HepG2 (cell line): Measurements from ENCODE around the gene CUEDC2. TPM values are rescaled to one million over a fixed set of nuclear protein-coding genes. Genes with fewer than 3 reads are reported as not detected.

Experiments used
- ATAC-seq: fragments of 200-7000 bp; cut with Tn5 transposase; 3 replicates; pipeline ENCODE4 v1.9.1; 2020; ENCODE audit warnings: mild to moderate bottlenecking, moderate library complexity
- BruUV-seq: library from RNA; stranded (reverse); fragments of 400-500 nt; replicated peaks from 2 replicates; lab custom pipeline; 2021; lab: Mats Ljungman, UMichigan
- CTCF ChIA-PET: fragments of 300-600 bp; formaldehyde crosslinking; extraction: SDS; loops from one replicate; lab custom pipeline; 2021; ENCODE audit warnings: low total read pairs, inconsistent platforms, low intra/inter-chr PET ratio; lab: Yijun Ruan, JAX
- POLR2A ChIA-PET: fragments of 350-600 bp; sonication (Branson Sonifier 250); formaldehyde crosslinking; loops from one replicate; lab custom pipeline; 2020; ENCODE audit warnings: antibody characterized with exemption, inconsistent platforms; lab: Yijun Ruan, JAX
- DNase-seq: peaks from one replicate; pipeline ENCODE4 v3.0.0-alpha.2; 2015; ENCODE audit warnings: low spot score
- FAIRE-seq: peaks from 3 replicates; lab custom pipeline; 2011; peaks lifted over from hg19 to GRCh38; lab: Jason Lieb, UNC
- H2AFZ ChIP-seq: one replicate; pipeline ENCODE4 v1.6.1; 2011; ENCODE audit warnings: low read length, inconsistent platforms
- H3K27ac ChIP-seq: fragments of 300-600 bp; 3 replicates; pipeline ENCODE4 v1.8.0; 2011; ENCODE audit warnings: mixed run types, mild to moderate bottlenecking, mixed read lengths, low read length, inconsistent platforms; ENCODE audit not compliant: insufficient read depth; ENCODE audit errors: extremely low read length
- H3K27me3 ChIP-seq, 2 experiments: fragments of 200-600 bp in 1 of 2; 2 replicates in 1 of 2; 3 replicates in 1 of 2; pipeline versions ENCODE4 v1.6.0 to v1.8.0; 2011; ENCODE audit warnings: low read length in 2 of 2, mild to moderate bottlenecking in 2 of 2, moderate library complexity in 2 of 2, inconsistent platforms in 1 of 2; ENCODE audit not compliant: insufficient read depth in 2 of 2, control insufficient read depth in 1 of 2
- H3K36me3 ChIP-seq, 2 experiments: fragments of 200-600 bp in 1 of 2; replicated peaks in 1 of 2; 2 replicates in 1 of 2; 3 replicates in 1 of 2; pipeline versions ENCODE4 v1.5.1 to v1.8.0; 2011; ENCODE audit warnings: low read length in 2 of 2, inconsistent platforms in 1 of 2; ENCODE audit not compliant: insufficient read depth in 2 of 2, control insufficient read depth in 1 of 2
- H3K4me1 ChIP-seq: 2 replicates; pipeline ENCODE4 v1.5.1; 2012; ENCODE audit warnings: low read length, inconsistent platforms; ENCODE audit not compliant: insufficient read depth
- H3K4me2 ChIP-seq: 2 replicates; pipeline ENCODE4 v1.6.0; 2011; ENCODE audit warnings: low read depth, low read length, inconsistent platforms
- H3K4me3 ChIP-seq, 3 experiments: fragments of 200-600 bp in 1 of 3; sonication (generic), shearing (Covaris generic) in 1 of 3; replicated peaks in 1 of 3; 2 replicates each; pipeline ENCODE4 v1.5.1; 2011 to 2016; ENCODE audit warnings: low read length in 3 of 3, inconsistent platforms in 2 of 3, low read depth in 2 of 3, mild to moderate bottlenecking in 2 of 3, control low read depth in 1 of 3, mixed read lengths in 1 of 3; ENCODE audit not compliant: insufficient read depth in 1 of 3
- H3K79me2 ChIP-seq: one replicate; pipeline ENCODE4 v1.6.1; 2011; ENCODE audit warnings: low read length, inconsistent platforms; ENCODE audit not compliant: insufficient read depth
- H3K9ac ChIP-seq: 2 replicates; pipeline ENCODE4 v1.6.0; 2011; ENCODE audit warnings: mild to moderate bottlenecking, low read depth, low read length, inconsistent platforms; ENCODE audit not compliant: insufficient read depth
- H3K9me3 ChIP-seq: 2 replicates; pipeline ENCODE4 v1.5.1; 2012; ENCODE audit warnings: mild to moderate bottlenecking, low read length
- H4K20me1 ChIP-seq: 2 replicates; pipeline ENCODE4 v1.6.0; 2011; ENCODE audit warnings: inconsistent platforms, mild to moderate bottlenecking, low read length, moderate library complexity; ENCODE audit not compliant: insufficient read depth
- FOXP4 ChIP-seq: sonication (generic); formaldehyde crosslinking; IDR thresholded peaks from 2 replicates; pipeline ENCODE4 v1.4.0; 2020; ENCODE audit warnings: missing genetic modification reagents
- GPN1 ChIP-seq: sonication (generic); formaldehyde crosslinking; IDR thresholded peaks from 2 replicates; pipeline ENCODE4 v1.5.1; 2020; ENCODE audit warnings: missing genetic modification reagents, borderline replicate concordance
- HBP1 ChIP-seq: IDR thresholded peaks from 2 replicates; pipeline ENCODE4 v1.6.1; 2016; ENCODE audit warnings: low read depth, control low read depth
- KDM5A ChIP-seq: fragments of 200-600 bp; sonication (generic); IDR thresholded peaks from 2 replicates; pipeline ENCODE4 v1.7.0; 2018; ENCODE audit warnings: antibody characterized with exemption, mild to moderate bottlenecking, low read length, borderline replicate concordance
- PLRG1 ChIP-seq: fragments of 450-650 bp; conservative IDR thresholded peaks from 2 replicates; pipeline ENCODE4 v1.6.1; 2016
- USF2 ChIP-seq, 2 experiments: sonication (generic) in 1 of 2; formaldehyde crosslinking in 1 of 2; IDR thresholded peaks; 2 replicates each; pipeline versions ENCODE4 v1.5.1 to v1.6.1; 2011 to 2020; ENCODE audit warnings: borderline replicate concordance in 1 of 2, low read depth in 1 of 2, low read length in 1 of 2, mild to moderate bottlenecking in 1 of 2, missing genetic modification reagents in 1 of 2, moderate library complexity in 1 of 2
- ZGPAT ChIP-seq: IDR thresholded peaks from 2 replicates; pipeline ENCODE4 v1.6.1; 2016; ENCODE audit warnings: mild to moderate bottlenecking
- ZMAT3 ChIP-seq: sonication (generic); formaldehyde crosslinking; conservative IDR thresholded peaks from 2 replicates; pipeline ENCODE4 v1.7.0; 2021; ENCODE audit warnings: missing genetic modification reagents
- ZNF350 ChIP-seq: sonication (generic); formaldehyde crosslinking; IDR thresholded peaks from 2 replicates; pipeline ENCODE4 v1.4.0; 2020; ENCODE audit warnings: mild to moderate bottlenecking, low read depth, missing genetic modification reagents, borderline replicate concordance
- ZNF605 ChIP-seq: sonication (generic); formaldehyde crosslinking; IDR thresholded peaks from 2 replicates; pipeline ENCODE4 v1.8.0; 2022; ENCODE audit warnings: mild to moderate bottlenecking, missing genetic modification reagents
- ZNF652 ChIP-seq: IDR thresholded peaks from 2 replicates; pipeline ENCODE4 v1.6.1; 2016; ENCODE audit warnings: low read depth, borderline replicate concordance
- ZNF776 ChIP-seq: sonication (generic); formaldehyde crosslinking; IDR thresholded peaks from 2 replicates; pipeline ENCODE4 v1.4.0; 2020; ENCODE audit warnings: mild to moderate bottlenecking, missing genetic modification reagents
- ZNF878 ChIP-seq: sonication (generic); formaldehyde crosslinking; IDR thresholded peaks from 2 replicates; pipeline ENCODE4 v1.8.1; 2023; ENCODE audit warnings: mild to moderate bottlenecking, missing genetic modification reagents, moderate library complexity
- WGBS: methylation state at CpG from one replicate; pipeline ENCODE4 v1.1.6; 2017; ENCODE audit warnings: low lambda C conversion rate; 5-methylcytosine and 5-hydroxymethylcytosine counted together
- in situ Hi-C: cut with HindIII; loops from 2 replicates; pipeline ENCODE4 v1.10.0; 2017; ENCODE audit warnings: low pct_unique_long_range_greater_than_20kb; ENCODE audit not compliant: extremely low pct_ligation_motif_present
- intact Hi-C: fragments of 100-400 bp; cut with micrococcal nuclease; formaldehyde crosslinking; loops from one replicate; pipeline ENCODE4 v1.10.0; 2022; ENCODE audit not compliant: unreplicated experiment
- polyA plus RNA-seq, 8 experiments: library from polyadenylated mRNA; depleted of rRNA in 3 of 8; stranded (reverse) in 7 of 8; unstranded in 1 of 8; fragments of >200 nt; fragmentation: Illumina TruSeq in 4 of 8; extraction: Trizol in 4 of 8; gene quantifications; 2 replicates each; pipeline versions ENCODE4 v1.2.1 to v1.2.3, GENCODE V29; 2011 to 2016; ENCODE audit warnings: low read depth in 4 of 8, missing spikeins in 1 of 8, mixed read lengths in 1 of 8; ENCODE audit not compliant: insufficient read depth in 1 of 8
- total RNA-seq, 5 experiments: library from RNA; depleted of rRNA; stranded (reverse); fragments of >200 nt; fragmentation: Illumina TruSeq; extraction: Trizol; gene quantifications; 2 replicates each; pipeline ENCODE4 v1.2.3, GENCODE V29; 2016; ENCODE audit warnings: low read depth in 1 of 5

The CUEDC2 gene
- total and polyA plus RNA-seq, 2 of the 13 experiments (the other 11 are each of a cell fraction or from before 2014, with no cell fraction given) = 13.1 to 18.4 TPM

GRCh38 chr10:102449321-102450123 lies 17.1 kb upstream of the CUEDC2 start:
- WGBS = 5% methylated on average over 30 of the region's 30 CpGs
- no peaks in the 10 kb centered on the region for H3K9me3 ChIP-seq
- no peaks in the 10 kb centered on the region; a peak in 1 of 5 replicates for H3K27me3 ChIP-seq
- DNase-seq (peak; percentile 76), ATAC-seq (peak; percentile 80), FAIRE-seq (peak; percentile 68)
- H4K20me1 ChIP-seq = no peaks in the 10 kb centered on the region
- intact Hi-C loops (loop anchor here (2.0 kb wide), 2 partner anchors 17 to 25 kb away; partner anchors contain the start of gene CUEDC2), in situ Hi-C loops (no loop called here)
- peak overlapping the region; percentile 82 for H3K27ac ChIP-seq
- POLR2A ChIA-PET = interaction anchor here (1.3 to 6.2 kb wide), 8 partner anchors 8 to 144 kb away, joined by 3 to 112 read pairs (median 18); partner anchors contain the start of genes CUEDC2 and FBXL15
- H3K36me3 ChIP-seq = peaks cover 1 to 4% of the 10 kb centered on the region in 2 experiments; a peak in 3 of 5 replicates
- H3K4me2 ChIP-seq = peak overlapping the region; percentile 96
- BruUV-seq = no TSS peak
- peak overlapping the region; percentile 57 to 96 (median 64) for H3K4me3 ChIP-seq
- peak overlapping the region; percentile 88 for H3K9ac ChIP-seq
- peaks cover 7% of the 10 kb centered on the region for H3K79me2 ChIP-seq
- peak overlapping the region; percentile 64 for H2AFZ ChIP-seq
- CTCF ChIA-PET = no interaction called here
- peaks cover 28% of the 10 kb centered on the region for H3K4me1 ChIP-seq
- 0 out of 2 replicates have a peak, but pooled peaks have one; percentile 73 for TF ChIP-seq ZMAT3 (CRISPR knock-in tag)
- no peak for TF ChIP-seq ZNF652 (CRISPR knock-in tag)
- TF ChIP-seq USF2 (IDR thresholded peaks at IDR 0.05; ENCODE audit: low read depth, low read length) = no peak
- TF ChIP-seq USF2 (CRISPR knock-in tag; IDR thresholded peaks at IDR 0.05; ENCODE audit: borderline replicate concordance) = no peak
- TF ChIP-seq ZNF776 (CRISPR knock-in tag) = no peak
- TF ChIP-seq ZNF350 = no peak
- TF ChIP-seq ZNF878 (CRISPR knock-in tag) = 0 out of 2 replicates have a peak, but pooled peaks have one; percentile 24
- no peak; the same call in 1 of the 2 replicates for TF ChIP-seq ZGPAT (CRISPR knock-in tag)
- peak; percentile 22; the same call in 1 of the 2 replicates for TF ChIP-seq FOXP4 (CRISPR knock-in tag)
- TF ChIP-seq HBP1 (CRISPR knock-in tag) = no peak
- 0 out of 2 replicates have a peak, but pooled peaks have one; percentile 29 for TF ChIP-seq ZNF605 (CRISPR knock-in tag)
- TF ChIP-seq PLRG1 = no peak
- TF ChIP-seq KDM5A = 0 out of 2 replicates have a peak, but pooled peaks have one; percentile 30
- no peak for TF ChIP-seq GPN1 (CRISPR knock-in tag)
